MM.1S (cell line): ENCODE results near the gene CDRT15.

Source experiments
- DNase-seq: peaks from one replicate; pipeline ENCODE4 v3.0.0-alpha.2; 2015
- H2AFZ ChIP-seq: fragments of 300-600 bp; sonication (generic); 2 replicates; pipeline ENCODE4 v1.6.0; 2016; ENCODE audit warnings: antibody characterized with exemption, low read length
- H3F3A ChIP-seq: fragments of 300-600 bp; sonication (generic); 2 replicates; pipeline ENCODE4 v1.6.1; 2016; ENCODE audit warnings: mild to moderate bottlenecking, antibody characterized with exemption, low read length, moderate library complexity, mixed read lengths; ENCODE audit not compliant: insufficient read depth
- H3K27ac ChIP-seq: fragments of 300-600 bp; sonication (generic); 2 replicates; pipeline ENCODE4 v1.5.1; 2016; ENCODE audit warnings: mild to moderate bottlenecking, low read length
- H3K27me3 ChIP-seq: fragments of 300-600 bp; sonication (generic); replicated peaks from 2 replicates; pipeline ENCODE4 v1.6.0; 2016; ENCODE audit warnings: low read length; ENCODE audit not compliant: insufficient read depth
- H3K36me3 ChIP-seq: fragments of 300-600 bp; sonication (generic); replicated peaks from 2 replicates; pipeline ENCODE4 v1.6.1; 2016; ENCODE audit warnings: mild to moderate bottlenecking, low read length, mixed read lengths; ENCODE audit not compliant: insufficient read depth
- H3K4me1 ChIP-seq: fragments of 300-600 bp; sonication (generic); 2 replicates; pipeline ENCODE4 v1.6.1; 2016; ENCODE audit warnings: low read length, mixed read lengths
- H3K4me2 ChIP-seq: fragments of 300-600 bp; sonication (generic); 2 replicates; pipeline ENCODE4 v1.6.0; 2016; ENCODE audit warnings: low read depth, low read length
- H3K4me3 ChIP-seq: fragments of 300-600 bp; sonication (generic); 2 replicates; pipeline ENCODE4 v1.5.1; 2016; ENCODE audit warnings: low read length, mixed read lengths
- H3K79me2 ChIP-seq: fragments of 300-600 bp; sonication (generic); 2 replicates; pipeline ENCODE4 v1.6.1; 2016; ENCODE audit warnings: mixed run types, low read length, mixed read lengths
- H3K9ac ChIP-seq: fragments of 300-600 bp; sonication (generic); 2 replicates; pipeline ENCODE4 v1.6.1; 2016; ENCODE audit warnings: low read length, mixed read lengths
- H3K9me2 ChIP-seq: fragments of 300-600 bp; sonication (generic); replicated peaks from 2 replicates; pipeline ENCODE4 v1.6.1; 2016; ENCODE audit warnings: mild to moderate bottlenecking, low read length, mixed read lengths; ENCODE audit not compliant: insufficient read depth
- H3K9me3 ChIP-seq: fragments of 300-600 bp; sonication (generic); replicated peaks from 2 replicates; pipeline ENCODE4 v1.6.1; 2016; ENCODE audit warnings: mild to moderate bottlenecking, low read length, mixed read lengths; ENCODE audit not compliant: insufficient read depth
- H4K20me1 ChIP-seq: fragments of 300-600 bp; sonication (generic); 2 replicates; pipeline ENCODE4 v1.6.1; 2016; ENCODE audit warnings: mild to moderate bottlenecking, low read length, moderate library complexity, mixed read lengths; ENCODE audit not compliant: insufficient read depth
- EZH2 ChIP-seq: fragments of 300-600 bp; sonication (generic); optimal IDR thresholded peaks from 2 replicates; pipeline ENCODE3; 2017; ENCODE audit warnings: low read depth, mild to moderate bottlenecking, antibody characterized with exemption, low read length, mixed read lengths
- EZH2phosphoT487 ChIP-seq: fragments of 300-600 bp; sonication (generic); IDR thresholded peaks from 2 replicates; pipeline ENCODE4 v1.6.1; 2018; ENCODE audit warnings: antibody characterized with exemption, low read length
- TF ChIP-seq, protein P1 (sequence below): fragments of 300-600 bp; sonication (generic); IDR thresholded peaks from 2 replicates; pipeline ENCODE4 v1.5.1; 2016; ENCODE audit warnings: antibody characterized with exemption, low read length, mixed read lengths

CDRT15 gene

DNA sequence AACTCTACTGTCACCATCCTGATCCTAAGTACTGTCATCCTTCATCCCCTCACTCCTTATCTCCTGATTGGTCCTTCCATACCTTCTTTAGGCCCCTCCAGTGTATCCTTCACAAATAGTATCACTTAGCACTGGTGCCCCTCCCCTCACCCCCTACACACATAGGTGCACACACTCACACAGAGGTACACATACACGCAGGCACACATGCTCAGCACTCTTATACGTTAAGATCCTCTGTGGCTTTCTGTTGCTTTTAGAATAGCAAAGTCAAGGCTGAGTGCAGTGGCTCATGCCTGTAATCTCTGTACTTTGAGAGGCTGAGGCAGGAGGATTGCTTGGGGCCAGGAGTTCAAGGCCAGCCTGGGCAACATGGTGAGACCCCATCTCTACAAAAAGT, 32.1 kb downstream of the CDRT15 start:
- no peak overlapping the region for H3K4me2 ChIP-seq
- H3K9me3 ChIP-seq = no peaks in the 10 kb centered on the region
- no peaks in the 10 kb centered on the region for H4K20me1 ChIP-seq
- TF ChIP-seq, protein P1, sequence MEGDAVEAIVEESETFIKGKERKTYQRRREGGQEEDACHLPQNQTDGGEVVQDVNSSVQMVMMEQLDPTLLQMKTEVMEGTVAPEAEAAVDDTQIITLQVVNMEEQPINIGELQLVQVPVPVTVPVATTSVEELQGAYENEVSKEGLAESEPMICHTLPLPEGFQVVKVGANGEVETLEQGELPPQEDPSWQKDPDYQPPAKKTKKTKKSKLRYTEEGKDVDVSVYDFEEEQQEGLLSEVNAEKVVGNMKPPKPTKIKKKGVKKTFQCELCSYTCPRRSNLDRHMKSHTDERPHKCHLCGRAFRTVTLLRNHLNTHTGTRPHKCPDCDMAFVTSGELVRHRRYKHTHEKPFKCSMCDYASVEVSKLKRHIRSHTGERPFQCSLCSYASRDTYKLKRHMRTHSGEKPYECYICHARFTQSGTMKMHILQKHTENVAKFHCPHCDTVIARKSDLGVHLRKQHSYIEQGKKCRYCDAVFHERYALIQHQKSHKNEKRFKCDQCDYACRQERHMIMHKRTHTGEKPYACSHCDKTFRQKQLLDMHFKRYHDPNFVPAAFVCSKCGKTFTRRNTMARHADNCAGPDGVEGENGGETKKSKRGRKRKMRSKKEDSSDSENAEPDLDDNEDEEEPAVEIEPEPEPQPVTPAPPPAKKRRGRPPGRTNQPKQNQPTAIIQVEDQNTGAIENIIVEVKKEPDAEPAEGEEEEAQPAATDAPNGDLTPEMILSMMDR = no peak
- TF ChIP-seq EZH2phosphoT487 (no peak), EZH2 (no peak)
- no peaks in the 10 kb centered on the region for H3F3A ChIP-seq
- no peak overlapping the region for H2AFZ ChIP-seq
- H3K9me2 ChIP-seq = no peaks in the 10 kb centered on the region
- H3K36me3 ChIP-seq = no peaks in the 10 kb centered on the region
- H3K4me3 ChIP-seq = no peak overlapping the region
- no peak overlapping the region for H3K9ac ChIP-seq
- no peaks in the 10 kb centered on the region for H3K79me2 ChIP-seq
- no peak overlapping the region for H3K27ac ChIP-seq
- H3K4me1 ChIP-seq = no peaks in the 10 kb centered on the region
- no peak for DNase-seq
- H3K27me3 ChIP-seq = no peaks in the 10 kb centered on the region

- no peaks in the 10 kb centered on the region for H3K9me2 ChIP-seq
- H3K79me2 ChIP-seq = no peaks in the 10 kb centered on the region
- no peak for DNase-seq
- H3K9ac ChIP-seq = no peak overlapping the region
- TF ChIP-seq EZH2phosphoT487 (no peak), EZH2 (no peak)
- TF ChIP-seq, protein P1 = no peak
- no peaks in the 10 kb centered on the region for H3K27me3 ChIP-seq
- H3K4me1 ChIP-seq = no peaks in the 10 kb centered on the region
- H2AFZ ChIP-seq = no peak overlapping the region
- H3F3A ChIP-seq = no peaks in the 10 kb centered on the region
- H3K4me3 ChIP-seq = no peak overlapping the region
- H3K36me3 ChIP-seq = no peaks in the 10 kb centered on the region
- H3K27ac ChIP-seq = no peak overlapping the region
- H3K9me3 ChIP-seq = no peaks in the 10 kb centered on the region
- H4K20me1 ChIP-seq = no peaks in the 10 kb centered on the region
- no peak overlapping the region for H3K4me2 ChIP-seq
Observed at GRCh38 chr17:14204084-14204483, 32.6 kb downstream of the CDRT15 start.

- no peaks in the 10 kb centered on the region for H3K36me3 ChIP-seq
- no peak overlapping the region for H2AFZ ChIP-seq
- no peaks in the 10 kb centered on the region for H3K4me1 ChIP-seq
- DNase-seq = no peak
- no peaks in the 10 kb centered on the region for H3K27me3 ChIP-seq
- H4K20me1 ChIP-seq = no peaks in the 10 kb centered on the region
- H3K9ac ChIP-seq = no peak overlapping the region
- no peak overlapping the region for H3K4me3 ChIP-seq
- H3F3A ChIP-seq = no peaks in the 10 kb centered on the region
- H3K27ac ChIP-seq = no peak overlapping the region
- no peak for TF ChIP-seq EZH2phosphoT487
- TF ChIP-seq EZH2 = no peak
- TF ChIP-seq, protein P1 = no peak
- H3K9me2 ChIP-seq = no peaks in the 10 kb centered on the region
- no peak overlapping the region for H3K4me2 ChIP-seq
- H3K79me2 ChIP-seq = no peaks in the 10 kb centered on the region
- no peaks in the 10 kb centered on the region for H3K9me3 ChIP-seq
Observed at GRCh38 chr17:14203388-14203787, 33.3 kb downstream of the CDRT15 start.
